ENCODE results near the gene BEGAIN.

Gene BEGAIN

DNA sequence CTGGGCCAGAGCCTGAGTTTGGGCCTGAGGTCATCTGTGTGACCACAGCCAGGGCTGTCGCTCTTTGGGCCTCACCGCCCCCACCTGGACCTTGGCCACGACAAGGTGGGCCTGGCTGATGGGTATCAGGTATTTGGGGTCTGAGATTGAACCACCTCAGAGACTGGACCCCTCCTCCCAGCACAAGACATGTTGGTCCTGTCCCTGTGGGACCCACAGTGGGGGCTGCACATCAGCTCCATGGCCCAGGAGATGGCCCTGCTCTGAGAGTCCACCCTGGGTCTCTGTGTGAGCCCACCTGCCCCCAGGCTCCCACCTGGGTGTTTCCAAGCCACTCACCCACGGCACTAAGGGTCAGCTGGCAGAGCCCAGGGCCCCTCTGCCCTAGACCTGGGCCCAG is 20.6 kb downstream of the BEGAIN start:
- Histone ChIP-seq H3K9me3 (ENCODE audit: control insufficient read depth, insufficient read depth, low read length) (no peaks in the 10 kb centered on the region), H3K36me3 (ENCODE audit: control insufficient read depth, low read length) (no peaks in the 10 kb centered on the region), H3K9me2 (replicated peaks; ENCODE audit: control insufficient read depth, low read length) (no peaks in the 10 kb centered on the region), H3K27ac (ENCODE audit: low read depth, low read length) (no peak overlapping the region), H3F3A (ENCODE audit: control insufficient read depth, insufficient read depth) (no peaks in the 10 kb centered on the region), H3K27me3 (ENCODE audit: control insufficient read depth, low read length) (peaks cover 15% of the 10 kb centered on the region), H3K79me2 (ENCODE audit: control insufficient read depth, low read length) (no peaks in the 10 kb centered on the region), H3K4me1 (ENCODE audit: control insufficient read depth, low read length) (no peaks in the 10 kb centered on the region), H3K4me2 (ENCODE audit: low read length) (no peak overlapping the region), H4K20me1 (ENCODE audit: control insufficient read depth, insufficient read depth, low read depth, low read length) (no peaks in the 10 kb centered on the region), H3K4me3 (ENCODE audit: low read length) (no peak overlapping the region)
- TF ChIP-seq, protein P1, sequence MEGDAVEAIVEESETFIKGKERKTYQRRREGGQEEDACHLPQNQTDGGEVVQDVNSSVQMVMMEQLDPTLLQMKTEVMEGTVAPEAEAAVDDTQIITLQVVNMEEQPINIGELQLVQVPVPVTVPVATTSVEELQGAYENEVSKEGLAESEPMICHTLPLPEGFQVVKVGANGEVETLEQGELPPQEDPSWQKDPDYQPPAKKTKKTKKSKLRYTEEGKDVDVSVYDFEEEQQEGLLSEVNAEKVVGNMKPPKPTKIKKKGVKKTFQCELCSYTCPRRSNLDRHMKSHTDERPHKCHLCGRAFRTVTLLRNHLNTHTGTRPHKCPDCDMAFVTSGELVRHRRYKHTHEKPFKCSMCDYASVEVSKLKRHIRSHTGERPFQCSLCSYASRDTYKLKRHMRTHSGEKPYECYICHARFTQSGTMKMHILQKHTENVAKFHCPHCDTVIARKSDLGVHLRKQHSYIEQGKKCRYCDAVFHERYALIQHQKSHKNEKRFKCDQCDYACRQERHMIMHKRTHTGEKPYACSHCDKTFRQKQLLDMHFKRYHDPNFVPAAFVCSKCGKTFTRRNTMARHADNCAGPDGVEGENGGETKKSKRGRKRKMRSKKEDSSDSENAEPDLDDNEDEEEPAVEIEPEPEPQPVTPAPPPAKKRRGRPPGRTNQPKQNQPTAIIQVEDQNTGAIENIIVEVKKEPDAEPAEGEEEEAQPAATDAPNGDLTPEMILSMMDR (IDR thresholded peaks at IDR 0.05; ENCODE audit: low read depth, low read length, poor library complexity, severe bottlenecking) = no peak
- TF ChIP-seq EZH2phosphoT487 (IDR thresholded peaks at IDR 0.05; ENCODE audit: borderline replicate concordance, low read length) = no peak

DNA sequence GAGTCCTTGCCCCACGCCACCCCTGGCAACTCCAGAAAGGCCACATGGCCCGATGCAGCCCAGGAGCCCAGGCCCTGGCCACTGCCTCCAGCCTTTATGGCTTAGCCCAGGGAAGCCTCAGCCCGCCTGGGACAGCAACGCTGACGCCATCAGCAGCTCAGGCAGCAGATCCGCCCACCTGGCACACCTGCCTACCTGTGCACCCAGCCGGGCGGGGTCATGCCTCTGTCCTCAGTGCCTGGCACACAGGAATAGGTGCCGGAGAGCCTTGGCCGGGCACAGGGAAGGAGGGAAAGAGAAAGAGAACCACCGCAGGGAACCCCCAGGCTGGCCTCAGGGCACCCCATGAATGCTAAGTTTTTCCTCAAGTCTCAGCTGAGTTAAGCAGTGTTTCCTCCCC is 21.1 kb downstream of the BEGAIN start:
- TF ChIP-seq EZH2phosphoT487 (IDR thresholded peaks at IDR 0.05; ENCODE audit: borderline replicate concordance, low read length) = no peak
- TF ChIP-seq, protein P1 (IDR thresholded peaks at IDR 0.05; ENCODE audit: low read depth, low read length, poor library complexity, severe bottlenecking) = no peak
- Histone ChIP-seq H3K79me2 (ENCODE audit: control insufficient read depth, low read length) (no peaks in the 10 kb centered on the region), H3K4me2 (ENCODE audit: low read length) (no peak overlapping the region), H4K20me1 (ENCODE audit: control insufficient read depth, insufficient read depth, low read depth, low read length) (no peaks in the 10 kb centered on the region), H3K36me3 (ENCODE audit: control insufficient read depth, low read length) (no peaks in the 10 kb centered on the region), H3K9me3 (ENCODE audit: control insufficient read depth, insufficient read depth, low read length) (no peaks in the 10 kb centered on the region), H3K27me3 (ENCODE audit: control insufficient read depth, low read length) (peaks cover 15% of the 10 kb centered on the region), H3K4me3 (ENCODE audit: low read length) (no peak overlapping the region), H3K27ac (ENCODE audit: low read depth, low read length) (no peak overlapping the region), H3K9me2 (replicated peaks; ENCODE audit: control insufficient read depth, low read length) (no peaks in the 10 kb centered on the region), H3F3A (ENCODE audit: control insufficient read depth, insufficient read depth) (no peaks in the 10 kb centered on the region), H3K4me1 (ENCODE audit: control insufficient read depth, low read length) (no peaks in the 10 kb centered on the region)

DNA sequence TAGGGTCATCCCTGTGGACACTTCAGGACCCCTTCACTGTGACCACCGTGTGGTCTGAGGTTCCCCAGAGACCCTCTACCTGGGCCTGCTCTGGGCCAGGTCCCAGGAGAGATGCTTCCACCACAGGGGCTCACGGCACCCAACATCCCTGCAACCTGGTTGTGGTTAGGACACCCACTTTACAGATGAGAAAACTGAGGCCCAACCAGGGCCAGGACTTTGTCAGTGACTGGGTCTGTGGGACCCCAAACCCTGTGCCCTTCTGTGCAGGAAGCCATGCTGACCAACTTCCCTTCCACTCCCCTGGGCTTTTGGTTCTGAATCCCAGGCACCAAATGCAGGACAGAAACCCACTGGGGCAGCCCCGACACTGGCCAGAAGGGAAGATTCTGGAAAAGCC is 21.6 kb downstream of the BEGAIN start:
- no peak overlapping the region for H3K4me3 ChIP-seq (ENCODE audit: low read length)
- H3K27me3 ChIP-seq (ENCODE audit: control insufficient read depth, low read length) = peaks cover 15% of the 10 kb centered on the region
- H3K9me2 ChIP-seq (replicated peaks; ENCODE audit: control insufficient read depth, low read length) = no peaks in the 10 kb centered on the region
- no peak overlapping the region for H3K27ac ChIP-seq (ENCODE audit: low read depth, low read length)
- TF ChIP-seq, protein P1 (IDR thresholded peaks at IDR 0.05; ENCODE audit: low read depth, low read length, poor library complexity, severe bottlenecking) = no peak
- no peak for TF ChIP-seq EZH2phosphoT487 (IDR thresholded peaks at IDR 0.05; ENCODE audit: borderline replicate concordance, low read length)
- H3K4me2 ChIP-seq (ENCODE audit: low read length) = no peak overlapping the region
- H3K9me3 ChIP-seq (ENCODE audit: control insufficient read depth, insufficient read depth, low read length) = no peaks in the 10 kb centered on the region
- no peaks in the 10 kb centered on the region for H3K4me1 ChIP-seq (ENCODE audit: control insufficient read depth, low read length)
- H3K36me3 ChIP-seq (ENCODE audit: control insufficient read depth, low read length) = no peaks in the 10 kb centered on the region
- H3K79me2 ChIP-seq (ENCODE audit: control insufficient read depth, low read length) = no peaks in the 10 kb centered on the region
- no peaks in the 10 kb centered on the region for H3F3A ChIP-seq (ENCODE audit: control insufficient read depth, insufficient read depth)
- no peaks in the 10 kb centered on the region for H4K20me1 ChIP-seq (ENCODE audit: control insufficient read depth, insufficient read depth, low read depth, low read length)

DNA sequence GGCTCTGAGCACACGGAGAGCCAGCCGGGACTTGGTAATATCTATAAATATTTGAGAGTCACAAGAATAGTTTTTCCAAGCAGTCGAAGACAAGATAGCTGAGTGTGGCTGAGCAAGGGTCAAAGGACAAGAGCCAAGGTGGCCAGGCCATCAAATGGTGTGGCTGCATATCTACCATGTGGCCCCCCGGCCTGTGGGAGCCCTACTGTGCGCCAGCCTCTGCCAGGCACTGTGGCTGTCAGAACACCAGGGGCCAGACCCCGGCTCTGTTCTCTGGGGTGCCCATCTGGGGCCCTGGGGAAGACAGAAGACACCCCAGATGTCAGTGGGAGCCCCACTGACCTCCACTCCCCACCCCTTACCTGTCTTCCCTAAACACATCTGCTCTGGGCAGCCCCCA is 22.7 kb downstream of the BEGAIN start:
- H3K4me3 ChIP-seq (ENCODE audit: low read length) = no peak overlapping the region
- H3K4me1 ChIP-seq (ENCODE audit: control insufficient read depth, low read length) = no peaks in the 10 kb centered on the region
- TF ChIP-seq, protein P1 (IDR thresholded peaks at IDR 0.05; ENCODE audit: low read depth, low read length, poor library complexity, severe bottlenecking) = no peak
- no peak for TF ChIP-seq EZH2phosphoT487 (IDR thresholded peaks at IDR 0.05; ENCODE audit: borderline replicate concordance, low read length)
- no peaks in the 10 kb centered on the region for H3K36me3 ChIP-seq (ENCODE audit: control insufficient read depth, low read length)
- H3K27me3 ChIP-seq (ENCODE audit: control insufficient read depth, low read length) = peaks cover 12% of the 10 kb centered on the region
- no peak overlapping the region for H3K4me2 ChIP-seq (ENCODE audit: low read length)
- no peaks in the 10 kb centered on the region for H3K79me2 ChIP-seq (ENCODE audit: control insufficient read depth, low read length)
- no peaks in the 10 kb centered on the region for H3K9me2 ChIP-seq (replicated peaks; ENCODE audit: control insufficient read depth, low read length)
- no peaks in the 10 kb centered on the region for H4K20me1 ChIP-seq (ENCODE audit: control insufficient read depth, insufficient read depth, low read depth, low read length)
- H3K27ac ChIP-seq (ENCODE audit: low read depth, low read length) = no peak overlapping the region
- no peaks in the 10 kb centered on the region for H3K9me3 ChIP-seq (ENCODE audit: control insufficient read depth, insufficient read depth, low read length)
- no peaks in the 10 kb centered on the region for H3F3A ChIP-seq (ENCODE audit: control insufficient read depth, insufficient read depth)

Data from DOHH2 (cell line).